Osteocyte (in vitro differentiated cells): Measurements from ENCODE around the gene SBNO1. TPM values are rescaled to one million over a fixed set of nuclear protein-coding genes. Genes with fewer than 3 reads are reported as not detected.

Experiments used
- DNase-seq: peaks from one replicate; pipeline ENCODE4 v3.0.0; 2021; ENCODE audit warnings: mixed read lengths; ENCODE audit not compliant: unreplicated experiment; ENCODE audit errors: extremely low spot score
- H3K27ac Mint-ChIP-seq: one replicate; pipeline ENCODE4 v1.8.0; 2021; ENCODE audit warnings: mild to moderate bottlenecking, mixed read lengths; ENCODE audit not compliant: unreplicated experiment
- H3K27me3 Mint-ChIP-seq: one replicate; pipeline ENCODE4 v1.8.0; 2021; ENCODE audit warnings: mixed read lengths; ENCODE audit not compliant: unreplicated experiment
- H3K36me3 Mint-ChIP-seq: one replicate; pipeline ENCODE4 v1.8.0; 2021; ENCODE audit warnings: mixed read lengths; ENCODE audit not compliant: unreplicated experiment
- H3K4me1 Mint-ChIP-seq: one replicate; pipeline ENCODE4 v1.8.0; 2021; ENCODE audit warnings: mixed read lengths; ENCODE audit not compliant: unreplicated experiment
- H3K4me3 Mint-ChIP-seq: one replicate; pipeline ENCODE4 v1.8.0; 2021; ENCODE audit warnings: mild to moderate bottlenecking, moderate library complexity, mixed read lengths; ENCODE audit not compliant: unreplicated experiment
- H3K9me3 Mint-ChIP-seq: one replicate; pipeline ENCODE4 v1.8.0; 2021; ENCODE audit warnings: mixed read lengths; ENCODE audit not compliant: unreplicated experiment
- CTCF ChIP-seq: fragments of 200-600 bp; sonication (generic); IDR thresholded peaks from 2 replicates; pipeline ENCODE4 v1.5.0; 2021; ENCODE audit warnings: antibody characterized with exemption, mild to moderate bottlenecking, moderate library complexity
- total RNA-seq: library from RNA; stranded (reverse); gene quantifications from 2 replicates; pipeline ENCODE4 v1.2.1, GENCODE V29; 2021

Gene SBNO1
- total RNA-seq, 1 donor from 2014 or later = 36.0 TPM

- H3K27me3 Mint-ChIP-seq = no peaks in the 10 kb centered on the region
- no peaks in the 10 kb centered on the region for H3K9me3 Mint-ChIP-seq
- H3K4me1 Mint-ChIP-seq = peaks cover 16% of the 10 kb centered on the region
- no peak for DNase-seq
- no peak for TF ChIP-seq CTCF
- no peak overlapping the region for H3K4me3 Mint-ChIP-seq
- H3K27ac Mint-ChIP-seq = no peak overlapping the region
- H3K36me3 Mint-ChIP-seq = peaks cover 31% of the 10 kb centered on the region
These were observed 37.4 kb upstream of the SBNO1 start for GRCh38 chr12:123401753-123402683.

GRCh38 chr12:123399255-123399617 lies 34.6 kb upstream of the SBNO1 start:
- TF ChIP-seq CTCF = no peak
- Mint-ChIP-seq H3K27ac (peak overlapping the region; percentile 71), H3K27me3 (no peaks in the 10 kb centered on the region), H3K4me3 (no peak overlapping the region), H3K36me3 (peaks cover 42% of the 10 kb centered on the region), H3K9me3 (no peaks in the 10 kb centered on the region), H3K4me1 (peaks cover 16% of the 10 kb centered on the region)
- no peak for DNase-seq

DNA sequence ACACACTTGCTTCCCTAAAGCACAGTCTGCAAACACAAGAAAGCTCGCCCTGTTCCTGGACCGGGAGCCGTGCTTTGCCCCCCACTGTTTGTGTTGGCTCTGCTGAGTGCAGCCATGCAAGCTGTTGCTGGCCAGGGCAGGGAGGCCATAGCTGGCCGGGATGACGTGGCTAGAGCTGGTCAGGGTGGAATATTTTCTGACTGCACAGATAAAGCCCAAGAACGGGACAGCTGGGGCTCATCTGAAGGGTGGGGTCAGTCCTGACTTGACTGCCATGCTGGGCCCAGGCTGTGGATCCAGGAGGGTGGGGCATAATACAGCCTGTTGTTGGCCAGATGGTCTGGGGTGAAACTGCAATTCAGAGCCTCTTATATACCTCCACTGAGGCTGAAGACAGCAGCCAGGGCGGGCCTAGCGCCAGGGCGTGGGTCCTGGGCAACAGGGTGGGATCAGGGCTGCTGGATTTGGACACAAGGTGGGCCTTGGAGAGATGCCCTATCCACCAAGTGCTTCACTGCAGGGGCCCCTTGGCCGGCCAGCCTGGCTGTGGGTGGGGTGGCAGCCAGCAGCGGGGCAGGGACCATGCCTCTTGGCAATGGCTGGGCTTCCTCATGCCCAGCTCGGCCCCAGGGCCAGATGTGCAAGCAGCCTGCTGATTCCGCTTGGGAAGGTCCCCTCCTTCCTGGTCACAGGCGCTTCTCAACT lies 34.1 kb upstream of the SBNO1 start:
- H3K36me3 Mint-ChIP-seq = peaks cover 36% of the 10 kb centered on the region
- H3K4me3 Mint-ChIP-seq = no peak overlapping the region
- H3K4me1 Mint-ChIP-seq = peaks cover 16% of the 10 kb centered on the region
- H3K9me3 Mint-ChIP-seq = no peaks in the 10 kb centered on the region
- no peak for TF ChIP-seq CTCF
- no peaks in the 10 kb centered on the region for H3K27me3 Mint-ChIP-seq
- H3K27ac Mint-ChIP-seq = peak overlapping the region; percentile 71
- DNase-seq = no peak

DNA sequence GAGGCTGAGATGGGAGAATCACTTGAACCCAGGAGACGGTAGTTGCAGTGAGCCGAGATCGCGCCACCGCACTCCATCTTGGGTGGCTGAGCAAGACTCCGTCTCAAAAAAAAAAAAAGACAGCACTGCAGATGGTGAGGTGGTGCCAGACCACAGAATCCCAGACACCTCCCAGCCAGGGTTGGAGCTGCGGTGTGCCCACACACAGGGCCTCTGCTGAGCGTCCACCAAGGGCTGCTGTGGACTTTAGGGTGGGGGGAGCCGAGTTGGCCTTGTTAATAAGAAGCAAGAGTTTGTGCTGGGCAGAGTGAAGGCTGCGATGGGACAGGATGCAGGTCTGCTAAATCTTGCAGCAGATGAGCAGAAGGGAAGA lies 33.5 kb upstream of the SBNO1 start:
- Mint-ChIP-seq H3K36me3 (peaks cover 31% of the 10 kb centered on the region), H3K9me3 (no peaks in the 10 kb centered on the region), H3K4me3 (no peak overlapping the region), H3K27ac (no peak overlapping the region), H3K27me3 (no peaks in the 10 kb centered on the region), H3K4me1 (peaks cover 18% of the 10 kb centered on the region)
- DNase-seq = no peak
- no peak for TF ChIP-seq CTCF

GRCh38 chr12:123397400-123397799 lies 32.8 kb upstream of the SBNO1 start:
- TF ChIP-seq CTCF = no peak
- Mint-ChIP-seq H3K4me3 (no peak overlapping the region), H3K9me3 (no peaks in the 10 kb centered on the region), H3K4me1 (peaks cover 18% of the 10 kb centered on the region), H3K27me3 (no peaks in the 10 kb centered on the region), H3K36me3 (peaks cover 31% of the 10 kb centered on the region), H3K27ac (no peak overlapping the region)
- DNase-seq = no peak
